Measurements from ENCODE around the gene PRPF40A. TPM values are rescaled to one million over a fixed set of nuclear protein-coding genes. Genes with fewer than 3 reads are reported as not detected.

The PRPF40A gene
- total RNA-seq, 1 donor from 2014 or later = 131 TPM

- Histone ChIP-seq H3K9ac (ENCODE audit: low read length) (no peak overlapping the region), H3K4me3 (ENCODE audit: insufficient read depth, low read depth, low read length) (no peak overlapping the region), H3K4me1 (ENCODE audit: insufficient read depth, low read length) (no peaks in the 10 kb centered on the region), H3K79me2 (ENCODE audit: insufficient read depth, low read length) (no peaks in the 10 kb centered on the region), H3K9me3 (ENCODE audit: insufficient read depth, low read depth, low read length) (no peaks in the 10 kb centered on the region), H3K27ac (ENCODE audit: low read depth, low read length) (no peak overlapping the region), H2AFZ (ENCODE audit: low read depth, low read length) (no peak overlapping the region), H4K20me1 (ENCODE audit: insufficient read depth, low read length) (peaks cover 7% of the 10 kb centered on the region), H3K27me3 (ENCODE audit: insufficient read depth, low read length) (no peaks in the 10 kb centered on the region), H3K36me3 (ENCODE audit: insufficient read depth, low read length) (peaks cover 6% of the 10 kb centered on the region), H3K4me2 (ENCODE audit: low read length) (no peak overlapping the region)
- no peak for FAIRE-seq
- H3K36me3 Mint-ChIP-seq (ENCODE audit: low read depth, unreplicated experiment) = peaks cover 11% of the 10 kb centered on the region
- TF ChIP-seq EZH2 (IDR thresholded peaks at IDR 0.05; ENCODE audit: insufficient read depth, low read length) = no peak
- TF ChIP-seq CTCF (IDR thresholded peaks at IDR 0.05; ENCODE audit: insufficient read depth, low read depth, low read length) = no peak
- no peaks in the 10 kb centered on the region for H3K9me3 Mint-ChIP-seq (ENCODE audit: unreplicated experiment)
- no peak overlapping the region for H3K27ac Mint-ChIP-seq (ENCODE audit: unreplicated experiment)
- no peaks in the 10 kb centered on the region for H3K27me3 Mint-ChIP-seq (ENCODE audit: low read depth, unreplicated experiment)
- peak; percentile 14 for DNase-seq (ENCODE audit: low read depth)
- peaks cover 9% of the 10 kb centered on the region for H3K4me1 Mint-ChIP-seq (ENCODE audit: low read depth, unreplicated experiment)
- no peak overlapping the region for H3K4me3 Mint-ChIP-seq (ENCODE audit: unreplicated experiment)
These were observed 84.5 kb downstream of the PRPF40A start for GRCh38 chr2:152632736-152633135.

GRCh38 chr2:152630466-152630865, 86.8 kb downstream of the PRPF40A start:
- no peak overlapping the region for H3K4me3 ChIP-seq (ENCODE audit: insufficient read depth, low read depth, low read length)
- no peak overlapping the region for H3K27ac ChIP-seq (ENCODE audit: low read depth, low read length)
- peaks cover 6% of the 10 kb centered on the region for H4K20me1 ChIP-seq (ENCODE audit: insufficient read depth, low read length)
- DNase-seq (ENCODE audit: low read depth) (no peak), FAIRE-seq (no peak)
- no peaks in the 10 kb centered on the region for H3K79me2 ChIP-seq (ENCODE audit: insufficient read depth, low read length)
- H3K4me1 ChIP-seq (ENCODE audit: insufficient read depth, low read length) = no peaks in the 10 kb centered on the region
- TF ChIP-seq EZH2 (IDR thresholded peaks at IDR 0.05; ENCODE audit: insufficient read depth, low read length) = no peak
- TF ChIP-seq CTCF (IDR thresholded peaks at IDR 0.05; ENCODE audit: insufficient read depth, low read depth, low read length) = no peak
- Mint-ChIP-seq H3K27me3 (ENCODE audit: low read depth, unreplicated experiment) (no peaks in the 10 kb centered on the region), H3K36me3 (ENCODE audit: low read depth, unreplicated experiment) (peaks cover 4% of the 10 kb centered on the region), H3K27ac (ENCODE audit: unreplicated experiment) (no peak overlapping the region), H3K4me3 (ENCODE audit: unreplicated experiment) (no peak overlapping the region), H3K4me1 (ENCODE audit: low read depth, unreplicated experiment) (no peaks in the 10 kb centered on the region), H3K9me3 (ENCODE audit: unreplicated experiment) (no peaks in the 10 kb centered on the region)
- no peak overlapping the region for H3K4me2 ChIP-seq (ENCODE audit: low read length)
- no peak overlapping the region for H3K9ac ChIP-seq (ENCODE audit: low read length)
- H3K36me3 ChIP-seq (ENCODE audit: insufficient read depth, low read length) = peaks cover 8% of the 10 kb centered on the region
- H3K9me3 ChIP-seq (ENCODE audit: insufficient read depth, low read depth, low read length) = no peaks in the 10 kb centered on the region
- no peak overlapping the region for H2AFZ ChIP-seq (ENCODE audit: low read depth, low read length)
- H3K27me3 ChIP-seq (ENCODE audit: insufficient read depth, low read length) = no peaks in the 10 kb centered on the region

GRCh38 chr2:152629202-152629601, 88.1 kb downstream of the PRPF40A start:
- DNase-seq (ENCODE audit: low read depth) = no peak
- Mint-ChIP-seq H3K9me3 (ENCODE audit: unreplicated experiment) (no peaks in the 10 kb centered on the region), H3K27ac (ENCODE audit: unreplicated experiment) (no peak overlapping the region), H3K27me3 (ENCODE audit: low read depth, unreplicated experiment) (no peaks in the 10 kb centered on the region), H3K36me3 (ENCODE audit: low read depth, unreplicated experiment) (peaks cover 2% of the 10 kb centered on the region), H3K4me1 (ENCODE audit: low read depth, unreplicated experiment) (no peaks in the 10 kb centered on the region), H3K4me3 (ENCODE audit: unreplicated experiment) (no peak overlapping the region)
- no peaks in the 10 kb centered on the region for H4K20me1 ChIP-seq (ENCODE audit: insufficient read depth, low read length)
- H3K4me2 ChIP-seq (ENCODE audit: low read length) = no peak overlapping the region
- H3K27ac ChIP-seq (ENCODE audit: low read depth, low read length) = no peak overlapping the region
- H3K79me2 ChIP-seq (ENCODE audit: insufficient read depth, low read length) = no peaks in the 10 kb centered on the region
- no peak overlapping the region for H3K9ac ChIP-seq (ENCODE audit: low read length)
- FAIRE-seq = no peak
- no peak overlapping the region for H2AFZ ChIP-seq (ENCODE audit: low read depth, low read length)
- TF ChIP-seq EZH2 (IDR thresholded peaks at IDR 0.05; ENCODE audit: insufficient read depth, low read length) = no peak
- no peak for TF ChIP-seq CTCF (IDR thresholded peaks at IDR 0.05; ENCODE audit: insufficient read depth, low read depth, low read length)
- H3K27me3 ChIP-seq (ENCODE audit: insufficient read depth, low read length) = no peaks in the 10 kb centered on the region
- H3K36me3 ChIP-seq (ENCODE audit: insufficient read depth, low read length) = peaks cover 8% of the 10 kb centered on the region
- H3K9me3 ChIP-seq (ENCODE audit: insufficient read depth, low read depth, low read length) = no peaks in the 10 kb centered on the region
- H3K4me1 ChIP-seq (ENCODE audit: insufficient read depth, low read length) = no peaks in the 10 kb centered on the region
- no peak overlapping the region for H3K4me3 ChIP-seq (ENCODE audit: insufficient read depth, low read depth, low read length)

Measured in astrocyte (in vitro differentiated cells and primary cell).